ENCODE measurements around the gene TDP1.

DNA sequence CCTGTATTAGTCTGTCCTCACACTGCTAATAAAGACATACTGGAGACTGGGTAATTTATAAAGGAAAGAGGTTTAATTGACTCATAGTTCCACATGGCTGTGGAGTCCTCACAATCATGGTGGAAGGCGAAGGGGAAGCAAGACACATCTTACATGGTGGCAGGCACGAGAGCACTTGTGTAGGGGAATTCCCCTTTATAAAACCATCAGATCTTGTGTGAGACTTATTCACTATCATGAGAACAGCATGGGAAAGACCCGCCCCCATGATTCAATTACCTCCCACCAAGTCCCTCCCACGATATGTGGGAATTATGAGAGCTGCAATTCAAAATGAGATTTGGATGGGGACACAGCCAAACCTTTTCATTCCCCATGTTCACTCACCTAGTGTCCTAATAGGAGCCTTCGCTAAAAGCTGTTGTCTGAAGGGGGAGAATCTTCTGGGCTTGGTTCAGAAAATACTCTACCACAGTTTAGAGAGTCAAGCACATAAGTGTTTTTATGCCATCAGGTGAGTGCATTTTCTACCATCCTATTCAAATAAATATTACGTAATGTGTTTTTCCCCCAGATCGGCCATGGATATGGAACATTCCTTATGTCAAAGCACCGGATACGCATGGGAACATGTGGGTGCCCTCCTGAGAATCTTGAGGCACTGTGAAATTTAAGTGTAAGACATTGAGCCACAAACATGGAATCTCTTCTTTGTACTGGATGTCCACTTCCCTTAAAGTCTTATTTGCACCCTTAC, 86.9 kb downstream of the TDP1 start:
- TF ChIP-seq POLR2A (IDR thresholded peaks at IDR 0.05), result no peak
- TF ChIP-seq, protein P1, sequence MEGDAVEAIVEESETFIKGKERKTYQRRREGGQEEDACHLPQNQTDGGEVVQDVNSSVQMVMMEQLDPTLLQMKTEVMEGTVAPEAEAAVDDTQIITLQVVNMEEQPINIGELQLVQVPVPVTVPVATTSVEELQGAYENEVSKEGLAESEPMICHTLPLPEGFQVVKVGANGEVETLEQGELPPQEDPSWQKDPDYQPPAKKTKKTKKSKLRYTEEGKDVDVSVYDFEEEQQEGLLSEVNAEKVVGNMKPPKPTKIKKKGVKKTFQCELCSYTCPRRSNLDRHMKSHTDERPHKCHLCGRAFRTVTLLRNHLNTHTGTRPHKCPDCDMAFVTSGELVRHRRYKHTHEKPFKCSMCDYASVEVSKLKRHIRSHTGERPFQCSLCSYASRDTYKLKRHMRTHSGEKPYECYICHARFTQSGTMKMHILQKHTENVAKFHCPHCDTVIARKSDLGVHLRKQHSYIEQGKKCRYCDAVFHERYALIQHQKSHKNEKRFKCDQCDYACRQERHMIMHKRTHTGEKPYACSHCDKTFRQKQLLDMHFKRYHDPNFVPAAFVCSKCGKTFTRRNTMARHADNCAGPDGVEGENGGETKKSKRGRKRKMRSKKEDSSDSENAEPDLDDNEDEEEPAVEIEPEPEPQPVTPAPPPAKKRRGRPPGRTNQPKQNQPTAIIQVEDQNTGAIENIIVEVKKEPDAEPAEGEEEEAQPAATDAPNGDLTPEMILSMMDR (IDR thresholded peaks at IDR 0.05), result no peak
